Endothelial cell of umbilical vein (primary cell): ENCODE measurements around the gene C2orf42. TPM values are rescaled to one million over a fixed set of nuclear protein-coding genes. Genes with fewer than 3 reads are reported as not detected.

Experiments
- BruUV-seq: library from RNA; stranded (reverse); fragments of 400-500 nt; replicated peaks from 2 replicates; lab custom pipeline; 2021; lab: Mats Ljungman, UMichigan
- CTCF ChIA-PET: fragments of 300-600, 350-600 bp; sonication (Branson Sonifier 250); formaldehyde crosslinking; loops from one replicate; lab custom pipeline; 2021; ENCODE audit warnings: antibody characterized with exemption, inconsistent platforms; lab: Charles Lee
- POLR2A ChIA-PET: fragments of 300-600, 350-600 bp; sonication (Branson Sonifier 250); formaldehyde crosslinking; loops from one replicate; lab custom pipeline; 2021; ENCODE audit warnings: antibody characterized with exemption, inconsistent platforms; lab: Charles Lee
- DNase-seq: peaks from one replicate; pipeline ENCODE4 v3.0.0-alpha.2; 2011; ENCODE audit warnings: low read depth, low spot score
- FAIRE-seq: peaks from 2 replicates; lab custom pipeline; 2011; peaks lifted over from hg19 to GRCh38; lab: Jason Lieb, UNC
- H2AFZ ChIP-seq: 2 replicates; pipeline ENCODE4 v1.6.0; 2012; ENCODE audit warnings: low read depth, low read length, control low read depth, inconsistent platforms
- H3K27ac ChIP-seq: 2 replicates; pipeline ENCODE4 v1.5.1; 2011; ENCODE audit warnings: low read depth, mild to moderate bottlenecking, control low read depth, low read length, moderate library complexity; ENCODE audit not compliant: insufficient read depth
- H3K27me3 ChIP-seq, 2 experiments: 2 replicates each; pipeline versions ENCODE4 v1.6.0 to v1.6.1; 2011; ENCODE audit warnings: low read length in 2 of 2, mixed read lengths in 1 of 2; ENCODE audit not compliant: control insufficient read depth in 2 of 2, insufficient read depth in 2 of 2
- H3K36me3 ChIP-seq, 2 experiments: 2 replicates in 1 of 2; 3 replicates in 1 of 2; pipeline ENCODE4 v1.5.1; 2011; ENCODE audit warnings: low read length in 2 of 2, mild to moderate bottlenecking in 1 of 2, moderate library complexity in 1 of 2; ENCODE audit not compliant: control insufficient read depth in 2 of 2, insufficient read depth in 2 of 2; ENCODE audit errors: extremely low read depth in 1 of 2
- H3K4me1 ChIP-seq: 3 replicates; pipeline ENCODE4 v1.5.1; 2011; ENCODE audit warnings: mild to moderate bottlenecking, low read length; ENCODE audit not compliant: control insufficient read depth, insufficient read depth; ENCODE audit errors: extremely low read depth
- H3K4me2 ChIP-seq: 2 replicates; pipeline ENCODE4 v1.6.1; 2011; ENCODE audit warnings: low read length, control low read depth, mixed read lengths; ENCODE audit not compliant: insufficient read depth
- H3K4me3 ChIP-seq, 3 experiments: fragments of 200-600 bp in 1 of 3; sonication (generic), shearing (Covaris generic) in 1 of 3; replicated peaks in 1 of 3; 2 replicates each; pipeline ENCODE4 v1.5.1; 2011 to 2016; ENCODE audit warnings: control low read depth in 3 of 3, low read length in 3 of 3, mild to moderate bottlenecking in 2 of 3, inconsistent platforms in 1 of 3, low read depth in 1 of 3, moderate library complexity in 1 of 3; ENCODE audit not compliant: insufficient read depth in 1 of 3
- H3K79me2 ChIP-seq: 2 replicates; pipeline ENCODE4 v1.6.0; 2012; ENCODE audit warnings: low read length, inconsistent platforms; ENCODE audit not compliant: control insufficient read depth, insufficient read depth
- H3K9ac ChIP-seq: replicated peaks from 2 replicates; pipeline ENCODE3; 2011; ENCODE audit warnings: low read length, control low read depth; ENCODE audit not compliant: insufficient read depth; ENCODE audit errors: extremely low read depth
- H3K9me1 ChIP-seq: replicated peaks from 3 replicates; pipeline ENCODE4 v1.6.0; 2011; ENCODE audit warnings: mild to moderate bottlenecking, low read length; ENCODE audit not compliant: control insufficient read depth, insufficient read depth; ENCODE audit errors: extremely low read depth
- H3K9me3 ChIP-seq: replicated peaks from 2 replicates; pipeline ENCODE4 v1.5.1; 2012; ENCODE audit warnings: low read length, inconsistent platforms; ENCODE audit not compliant: control insufficient read depth, insufficient read depth
- H4K20me1 ChIP-seq: replicated peaks from 2 replicates; pipeline ENCODE3; 2011; ENCODE audit warnings: mild to moderate bottlenecking, low read length; ENCODE audit not compliant: control insufficient read depth, insufficient read depth; ENCODE audit errors: extremely low read depth
- CTCF ChIP-seq, 2 donors: IDR thresholded peaks; 1 replicate in 1 of 2; 2 replicates in 1 of 2; pipeline ENCODE4 v1.5.1; 2011; ENCODE audit warnings: low read length in 2 of 2, mild to moderate bottlenecking in 2 of 2, moderate library complexity in 2 of 2, control low read depth in 1 of 2, inconsistent platforms in 1 of 2, low read depth in 1 of 2; ENCODE audit not compliant: insufficient read depth in 1 of 2; ENCODE audit errors: extremely low read depth in 1 of 2
- EZH2 ChIP-seq: IDR thresholded peaks from 2 replicates; pipeline ENCODE4 v1.6.1; 2012; ENCODE audit warnings: borderline replicate concordance, low read depth, mild to moderate bottlenecking, moderate library complexity, low read length, inconsistent platforms; ENCODE audit not compliant: severe bottlenecking
- FOS ChIP-seq: IDR thresholded peaks from 2 replicates; pipeline ENCODE4 v1.6.1; 2011; ENCODE audit warnings: mild to moderate bottlenecking, low read length, moderate library complexity, borderline replicate concordance; ENCODE audit not compliant: insufficient read depth
- GATA2 ChIP-seq: IDR thresholded peaks from 2 replicates; pipeline ENCODE4 v1.7.0; 2011; ENCODE audit warnings: low read depth, mild to moderate bottlenecking, moderate library complexity, mixed read lengths, low read length; ENCODE audit not compliant: insufficient read length, insufficient read depth
- JUN ChIP-seq: IDR thresholded peaks from 2 replicates; pipeline ENCODE4 v1.6.1; 2011; ENCODE audit warnings: borderline replicate concordance, low read depth; ENCODE audit not compliant: insufficient read length, insufficient read depth
- MAX ChIP-seq: IDR thresholded peaks from 2 replicates; pipeline ENCODE4 v1.6.1; 2011; ENCODE audit not compliant: insufficient read depth, insufficient read length
- MYC ChIP-seq: IDR thresholded peaks from one replicate; pipeline ENCODE4 v1.6.1; 2011; ENCODE audit warnings: mild to moderate bottlenecking, low read depth, low read length
- POLR2A ChIP-seq: IDR thresholded peaks from 2 replicates; pipeline ENCODE4 v1.6.1; 2012; ENCODE audit warnings: low read depth, mild to moderate bottlenecking, control low read depth, low read length
- POLR2AphosphoS5 ChIP-seq: IDR thresholded peaks from 2 replicates; pipeline ENCODE4 v1.6.1; 2012; ENCODE audit warnings: low read depth, mild to moderate bottlenecking, control low read depth, low read length, moderate library complexity; ENCODE audit not compliant: insufficient read depth
- dilution Hi-C: fragments of 300-500 bp; cut with MboI; formaldehyde crosslinking; loops from one replicate; pipeline ENCODE4 v1.15.0; 2019; ENCODE audit warnings: low sequenced_read_pairs; ENCODE audit not compliant: extremely low pct_ligation_motif_present
- intact Hi-C: fragments of 100-400 bp; cut with micrococcal nuclease; formaldehyde crosslinking; loops from one replicate; pipeline ENCODE4 v1.10.0; 2022
- polyA plus RNA-seq, 4 experiments: library from polyadenylated mRNA; depleted of rRNA in 3 of 4; stranded (reverse) in 3 of 4; unstranded in 1 of 4; fragments of >200 nt; gene quantifications; 2 replicates each; pipeline versions ENCODE4 v1.2.1 to v1.2.3, GENCODE V29; 2011 to 2012; ENCODE audit warnings: missing spikeins in 1 of 4
- total RNA-seq: library from RNA; stranded (reverse); gene quantifications from 2 replicates; pipeline ENCODE4 v1.2.3, GENCODE V29; 2021

Gene C2orf42
- total and polyA plus RNA-seq, 2 donors (not counting 3 experiments of a cell fraction or from before 2014, with no cell fraction given) = 7.9 to 13.1 TPM

- TF ChIP-seq EZH2 = no peak
- no peak for TF ChIP-seq JUN
- no peak for TF ChIP-seq GATA2
- TF ChIP-seq POLR2AphosphoS5 = no peak
- no peak for TF ChIP-seq POLR2A
- no peak for TF ChIP-seq MYC
- TF ChIP-seq MAX = no peak
- TF ChIP-seq FOS = no peak
- no peak for TF ChIP-seq CTCF (IDR thresholded peaks at IDR 0.05; ENCODE audit: extremely low read depth in 1 of 2, insufficient read depth in 1 of 2, low read depth in 1 of 2, low read length in 2 of 2)
- no peaks in the 10 kb centered on the region for H3K36me3 ChIP-seq
- H3K4me3 ChIP-seq = no peak overlapping the region
- no peaks in the 10 kb centered on the region for H3K9me1 ChIP-seq
- H2AFZ ChIP-seq = no peak overlapping the region
- DNase-seq = no peak
- CTCF ChIA-PET = interaction anchor here (0.9 to 2.1 kb wide), 2 partner anchors 10 to 27 kb away, joined by 3 to 10 read pairs; no protein-coding TSS in a partner anchor
- no peak overlapping the region for H3K9ac ChIP-seq
- no peak overlapping the region for H3K4me2 ChIP-seq
- H4K20me1 ChIP-seq = no peaks in the 10 kb centered on the region
- POLR2A ChIA-PET = no interaction called here
- no peaks in the 10 kb centered on the region for H3K27me3 ChIP-seq
- intact Hi-C loops (no loop called here), dilution Hi-C loops (no loop called here)
- H3K79me2 ChIP-seq = no peaks in the 10 kb centered on the region
- H3K27ac ChIP-seq = no peak overlapping the region
- FAIRE-seq = no peak
- H3K9me3 ChIP-seq = no peaks in the 10 kb centered on the region
- peaks cover 14% of the 10 kb centered on the region for H3K4me1 ChIP-seq
- no TSS peak for BruUV-seq
These were observed 68.3 kb downstream of the C2orf42 start for GRCh38 chr2:70122470-70122869.
